CD14-positive monocyte (primary cell): ENCODE data around the gene SAP30BP. TPM values are rescaled to one million over a fixed set of nuclear protein-coding genes. Genes with fewer than 3 reads are reported as not detected.

Source experiments
- DNase-seq, 3 donors: peaks; one replicate each; pipeline ENCODE4 v3.0.0-alpha.2; 2011 to 2022
- H2AFZ ChIP-seq: 2 replicates; pipeline ENCODE4 v1.6.0; 2012; ENCODE audit warnings: mild to moderate bottlenecking, low read depth, low read length, inconsistent platforms; ENCODE audit not compliant: insufficient read depth, poor library complexity, severe bottlenecking
- H3K27ac ChIP-seq, 2 donors: 1 replicate in 1 of 2; 2 replicates in 1 of 2; pipeline ENCODE4 v1.5.1; 2012 to 2013; ENCODE audit warnings: low read length in 2 of 2, control low read depth in 1 of 2, inconsistent platforms in 1 of 2, low read depth in 1 of 2, mild to moderate bottlenecking in 1 of 2
- H3K27me3 ChIP-seq, 2 donors: one replicate each; pipeline versions ENCODE4 v1.6.0 to v1.6.1; 2011 to 2013; ENCODE audit warnings: low read length in 2 of 2; ENCODE audit not compliant: control insufficient read depth in 2 of 2, insufficient read depth in 2 of 2
- H3K36me3 ChIP-seq, 2 donors: replicated peaks in 1 of 2; 1 replicate in 1 of 2; 2 replicates in 1 of 2; pipeline versions ENCODE4 v1.5.1 to v1.6.1; 2012 to 2013; ENCODE audit warnings: low read length in 2 of 2, control low read depth in 1 of 2, inconsistent platforms in 1 of 2, mild to moderate bottlenecking in 1 of 2; ENCODE audit not compliant: insufficient read depth in 2 of 2, control insufficient read depth in 1 of 2
- H3K4me1 ChIP-seq, 2 donors: 1 replicate in 1 of 2; 2 replicates in 1 of 2; pipeline versions ENCODE4 v1.5.1 to v1.6.1; 2012 to 2013; ENCODE audit warnings: low read length in 2 of 2, control low read depth in 1 of 2, inconsistent platforms in 1 of 2, mild to moderate bottlenecking in 1 of 2, moderate library complexity in 1 of 2; ENCODE audit not compliant: insufficient read depth in 2 of 2, control insufficient read depth in 1 of 2
- H3K4me2 ChIP-seq: replicated peaks from 2 replicates; pipeline ENCODE3; 2012; ENCODE audit warnings: low read length, moderate library complexity, mild to moderate bottlenecking; ENCODE audit not compliant: poor library complexity, severe bottlenecking; ENCODE audit errors: extremely low read depth
- H3K4me3 ChIP-seq, 3 experiments: fragments of 200-600 bp in 1 of 3; sonication (generic) in 1 of 3; replicated peaks in 1 of 3; 1 replicate in 2 of 3; 2 replicates in 1 of 3; pipeline ENCODE4 v1.5.1; 2011 to 2013; ENCODE audit warnings: low read length in 3 of 3, mild to moderate bottlenecking in 3 of 3, control low read depth in 2 of 3, low read depth in 2 of 3, inconsistent platforms in 1 of 3, moderate library complexity in 1 of 3
- H3K79me2 ChIP-seq: 2 replicates; pipeline ENCODE4 v1.6.0; 2012; ENCODE audit warnings: mild to moderate bottlenecking, control low read depth, inconsistent platforms, low read length, moderate library complexity; ENCODE audit not compliant: insufficient read depth
- H3K9ac ChIP-seq: 2 replicates; pipeline ENCODE4 v1.6.0; 2017; ENCODE audit warnings: low read length, mild to moderate bottlenecking; ENCODE audit not compliant: insufficient read depth, poor library complexity, severe bottlenecking
- H3K9me3 ChIP-seq, 2 donors: replicated peaks in 1 of 2; 1 replicate in 1 of 2; 2 replicates in 1 of 2; pipeline versions ENCODE4 v1.5.1 to v1.6.1; 2012 to 2013; ENCODE audit warnings: low read length in 2 of 2, control low read depth in 1 of 2; ENCODE audit not compliant: control insufficient read depth in 1 of 2, insufficient read depth in 1 of 2
- H4K20me1 ChIP-seq: 2 replicates; pipeline ENCODE4 v1.6.0; 2012; ENCODE audit warnings: mild to moderate bottlenecking, low read length, control low read depth, moderate library complexity; ENCODE audit not compliant: insufficient read depth
- H3K27ac Mint-ChIP-seq, 7 donors: one replicate each; pipeline ENCODE4 v1.8.0; 2020; ENCODE audit warnings: mild to moderate bottlenecking in 7 of 7, mixed read lengths in 7 of 7, moderate library complexity in 6 of 7, inconsistent platforms in 2 of 7
- H3K27me3 Mint-ChIP-seq, 3 donors: one replicate each; pipeline ENCODE4 v1.8.0; 2021 to 2022; ENCODE audit warnings: low read depth in 3 of 3, mild to moderate bottlenecking in 3 of 3, mixed read lengths in 3 of 3, moderate library complexity in 3 of 3, inconsistent platforms in 1 of 3
- H3K36me3 Mint-ChIP-seq, 2 donors: one replicate each; pipeline ENCODE4 v1.8.0; 2020; ENCODE audit warnings: mixed read lengths in 2 of 2, inconsistent platforms in 1 of 2, mild to moderate bottlenecking in 1 of 2
- H3K4me1 Mint-ChIP-seq: one replicate; pipeline ENCODE4 v1.8.0; 2020; ENCODE audit warnings: mild to moderate bottlenecking, mixed read lengths
- H3K4me3 Mint-ChIP-seq, 2 donors: one replicate each; pipeline ENCODE4 v1.8.0; 2020; ENCODE audit warnings: mild to moderate bottlenecking in 2 of 2, mixed read lengths in 2 of 2, moderate library complexity in 1 of 2
- H3K9me3 Mint-ChIP-seq, 7 donors: one replicate each; pipeline ENCODE4 v1.8.0; 2020 to 2022; ENCODE audit warnings: mixed read lengths in 7 of 7, mild to moderate bottlenecking in 6 of 7, moderate library complexity in 6 of 7, inconsistent platforms in 2 of 7
- WGBS: methylation state at CpG from one replicate; pipeline ENCODE4 v1.1.5; 2013; ENCODE audit warnings: missing lambda C conversion rate; ENCODE audit not compliant: insufficient coverage; 5-methylcytosine and 5-hydroxymethylcytosine counted together
- intact Hi-C, 2 donors: fragments of 100-400 bp; cut with micrococcal nuclease; formaldehyde crosslinking; loops; one replicate each; pipeline versions ENCODE4 v1.15.0 to v1.15.1; 2023
- polyA plus RNA-seq, 3 donors: library from polyadenylated mRNA; depleted of rRNA in 1 of 3; unstranded in 2 of 3; stranded (reverse) in 1 of 3; fragments of 300-500 nt in 2 of 3; fragments of >200 nt in 1 of 3; fragmentation: Illumina TruSeq in 2 of 3; gene quantifications; 1 replicate in 2 of 3; 2 replicates in 1 of 3; pipeline ENCODE4 v1.2.3, GENCODE V29; 2012 to 2021
- TF ChIP-seq, protein P1 (sequence below): fragments of 200-600 bp; IDR thresholded peaks from one replicate; pipeline ENCODE4 v1.8.0; 2022; ENCODE audit warnings: antibody characterized with exemption, mild to moderate bottlenecking

Gene SAP30BP
- polyA plus RNA-seq, 3 donors, result 43.8 to 130 (median 61.6) TPM

- Histone ChIP-seq H3K4me1 (peaks cover 12 to 19% of the 10 kb centered on the region in 2 donors), H2AFZ (peak overlapping the region; percentile 33), H3K9ac (peak overlapping the region; percentile 36), H4K20me1 (no peaks in the 10 kb centered on the region), H3K9me3 (no peaks in the 10 kb centered on the region), H3K36me3 (peaks cover 31 to 50% of the 10 kb centered on the region in 2 donors), H3K27me3 (no peaks in the 10 kb centered on the region), H3K27ac (peak overlapping the region in 1 of 2 donors; percentile 56), H3K79me2 (no peaks in the 10 kb centered on the region), H3K4me2 (no peak overlapping the region), H3K4me3 (no peak overlapping the region)
- intact Hi-C loops, result no loop called here
- TF ChIP-seq, protein P1, sequence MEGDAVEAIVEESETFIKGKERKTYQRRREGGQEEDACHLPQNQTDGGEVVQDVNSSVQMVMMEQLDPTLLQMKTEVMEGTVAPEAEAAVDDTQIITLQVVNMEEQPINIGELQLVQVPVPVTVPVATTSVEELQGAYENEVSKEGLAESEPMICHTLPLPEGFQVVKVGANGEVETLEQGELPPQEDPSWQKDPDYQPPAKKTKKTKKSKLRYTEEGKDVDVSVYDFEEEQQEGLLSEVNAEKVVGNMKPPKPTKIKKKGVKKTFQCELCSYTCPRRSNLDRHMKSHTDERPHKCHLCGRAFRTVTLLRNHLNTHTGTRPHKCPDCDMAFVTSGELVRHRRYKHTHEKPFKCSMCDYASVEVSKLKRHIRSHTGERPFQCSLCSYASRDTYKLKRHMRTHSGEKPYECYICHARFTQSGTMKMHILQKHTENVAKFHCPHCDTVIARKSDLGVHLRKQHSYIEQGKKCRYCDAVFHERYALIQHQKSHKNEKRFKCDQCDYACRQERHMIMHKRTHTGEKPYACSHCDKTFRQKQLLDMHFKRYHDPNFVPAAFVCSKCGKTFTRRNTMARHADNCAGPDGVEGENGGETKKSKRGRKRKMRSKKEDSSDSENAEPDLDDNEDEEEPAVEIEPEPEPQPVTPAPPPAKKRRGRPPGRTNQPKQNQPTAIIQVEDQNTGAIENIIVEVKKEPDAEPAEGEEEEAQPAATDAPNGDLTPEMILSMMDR, result no peak
- Mint-ChIP-seq H3K36me3 (peaks cover 39 to 72% of the 10 kb centered on the region in 2 donors), H3K4me1 (peaks cover 22% of the 10 kb centered on the region), H3K27ac (peak overlapping the region in 1 of 7 donors; percentile 79), H3K4me3 (no peak overlapping the region), H3K9me3 (peaks cover 0 to 2% (median 0%) of the 10 kb centered on the region in 7 donors), H3K27me3 (peaks cover 0 to 2% (median 2%) of the 10 kb centered on the region in 3 donors)
- DNase-seq, result no peak
- WGBS, result 86% methylated on average over 5 of the region's 6 CpGs
These were observed 20.5 kb upstream of the SAP30BP start for GRCh38 chr17:75646638-75646992.

DNA sequence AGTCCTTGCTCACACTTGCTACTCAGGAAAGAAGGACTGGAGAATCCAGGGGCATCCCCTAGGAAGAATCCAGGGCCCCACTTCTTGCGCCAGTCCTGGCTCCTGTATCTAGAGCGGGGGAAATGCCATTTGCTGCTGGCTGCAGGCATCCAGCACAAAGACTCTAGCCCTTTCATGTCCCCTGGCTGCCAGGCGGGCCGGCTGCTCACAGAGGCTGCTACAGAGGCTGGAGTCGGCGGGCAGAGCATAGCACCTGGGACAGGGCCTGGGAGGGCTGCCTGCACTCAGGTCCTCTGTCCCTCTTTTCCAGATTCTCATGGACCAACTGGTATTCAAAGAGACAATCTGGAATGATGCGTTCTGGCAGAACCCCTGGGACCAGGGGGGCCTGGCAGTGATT lies 20.1 kb upstream of the SAP30BP start:
- Histone ChIP-seq H3K79me2 (no peaks in the 10 kb centered on the region), H3K36me3 (peaks cover 31 to 46% of the 10 kb centered on the region in 2 donors), H3K4me1 (peaks cover 12 to 19% of the 10 kb centered on the region in 2 donors), H3K4me3 (no peak overlapping the region), H3K27me3 (no peaks in the 10 kb centered on the region), H2AFZ (no peak overlapping the region), H4K20me1 (no peaks in the 10 kb centered on the region), H3K9ac (no peak overlapping the region), H3K27ac (no peak overlapping the region), H3K9me3 (no peaks in the 10 kb centered on the region), H3K4me2 (no peak overlapping the region)
- Mint-ChIP-seq H3K4me1 (peaks cover 22% of the 10 kb centered on the region), H3K4me3 (no peak overlapping the region), H3K27ac (no peak overlapping the region), H3K9me3 (peaks cover 0 to 2% (median 0%) of the 10 kb centered on the region in 7 donors), H3K36me3 (peaks cover 37 to 71% of the 10 kb centered on the region in 2 donors), H3K27me3 (peaks cover 0 to 2% (median 2%) of the 10 kb centered on the region in 3 donors)
- intact Hi-C loops, result no loop called here
- TF ChIP-seq, protein P1, result no peak
- 94% methylated on average over 7 of the region's 7 CpGs for WGBS
- no peak for DNase-seq
